Glutamatergic neuron (in vitro differentiated cells): ENCODE results near the gene C1orf185. TPM values are rescaled to one million over a fixed set of nuclear protein-coding genes. Genes with fewer than 3 reads are reported as not detected.
"Not testable (repeated sequence)": the region's sequence is repeated elsewhere in the genome, so short reads cannot be mapped to it uniquely, and the experiment has no call there.

Source experiments
- DNase-seq: peaks from one replicate; pipeline ENCODE4 v3.0.0; 2022
- H3K27ac Mint-ChIP-seq: one replicate; pipeline ENCODE4 v1.8.0; 2020; ENCODE audit warnings: mild to moderate bottlenecking, mixed read lengths, inconsistent platforms; ENCODE audit not compliant: unreplicated experiment
- H3K27me3 Mint-ChIP-seq: one replicate; pipeline ENCODE4 v1.8.0; 2020; ENCODE audit warnings: mild to moderate bottlenecking, moderate library complexity, mixed read lengths, inconsistent platforms; ENCODE audit not compliant: unreplicated experiment
- H3K36me3 Mint-ChIP-seq: one replicate; pipeline ENCODE4 v1.8.0; 2020; ENCODE audit warnings: mild to moderate bottlenecking, mixed read lengths, inconsistent platforms; ENCODE audit not compliant: unreplicated experiment
- H3K4me1 Mint-ChIP-seq: one replicate; pipeline ENCODE4 v1.8.0; 2020; ENCODE audit warnings: mild to moderate bottlenecking, low read depth, mixed read lengths, inconsistent platforms; ENCODE audit not compliant: unreplicated experiment
- H3K4me3 Mint-ChIP-seq: one replicate; pipeline ENCODE4 v1.8.0; 2020; ENCODE audit warnings: mild to moderate bottlenecking, mixed read lengths, inconsistent platforms; ENCODE audit not compliant: unreplicated experiment
- H3K9me3 Mint-ChIP-seq: one replicate; pipeline ENCODE4 v1.8.0; 2020; ENCODE audit warnings: mild to moderate bottlenecking, moderate library complexity, mixed read lengths, inconsistent platforms; ENCODE audit not compliant: unreplicated experiment
- CTCF ChIP-seq: fragments of 200-600 bp; sonication (generic); IDR thresholded peaks from one replicate; pipeline ENCODE4 v1.5.0; 2021; ENCODE audit not compliant: partially characterized antibody, unreplicated experiment
- total RNA-seq: library from RNA; stranded (reverse); fragmentation: NEBNext Ultra II Directional; extraction: Animal tissue kit (Norgen Biotek cat#: 25700); gene quantifications from one replicate; pipeline ENCODE4 v1.2.1, GENCODE V29; 2021; ENCODE audit not compliant: unreplicated experiment

Gene C1orf185
- total RNA-seq, 1 donor from 2014 or later, result not detected

DNA sequence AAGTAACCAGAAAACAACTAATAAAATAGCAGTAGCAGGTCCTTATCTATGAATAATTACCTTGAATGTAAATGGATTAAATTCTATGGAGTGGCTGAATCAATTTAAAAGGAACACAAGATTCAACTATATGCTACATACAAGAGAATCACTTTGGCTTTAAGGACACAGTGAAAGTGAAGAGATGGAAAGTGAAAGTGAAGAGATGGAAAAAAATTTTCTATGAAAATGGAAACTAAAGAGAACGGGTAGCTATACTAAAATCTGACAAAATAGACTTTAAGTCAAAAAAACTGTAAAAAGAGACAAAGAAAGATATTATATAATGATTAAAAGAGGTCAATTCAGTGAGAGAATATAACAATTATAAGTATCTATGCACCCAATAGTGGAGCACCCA, 54.7 kb downstream of the C1orf185 start:
- DNase-seq, result no peak
- H3K36me3 Mint-ChIP-seq, result peaks cover 5% of the 10 kb centered on the region

GRCh38 chr1:51157395-51157794, 55.4 kb downstream of the C1orf185 start:
- peaks cover 5% of the 10 kb centered on the region for H3K36me3 Mint-ChIP-seq
- H3K27ac Mint-ChIP-seq, result no peak overlapping the region

More for the DNA sequence above, 54.7 kb downstream of the C1orf185 start:
- no peaks in the 10 kb centered on the region for H3K9me3 Mint-ChIP-seq
- H3K4me1 Mint-ChIP-seq, result no peaks in the 10 kb centered on the region
- TF ChIP-seq CTCF, result no peak
- H3K27ac Mint-ChIP-seq, result no peak overlapping the region
- no peak overlapping the region for H3K4me3 Mint-ChIP-seq
- no peaks in the 10 kb centered on the region for H3K27me3 Mint-ChIP-seq

DNA sequence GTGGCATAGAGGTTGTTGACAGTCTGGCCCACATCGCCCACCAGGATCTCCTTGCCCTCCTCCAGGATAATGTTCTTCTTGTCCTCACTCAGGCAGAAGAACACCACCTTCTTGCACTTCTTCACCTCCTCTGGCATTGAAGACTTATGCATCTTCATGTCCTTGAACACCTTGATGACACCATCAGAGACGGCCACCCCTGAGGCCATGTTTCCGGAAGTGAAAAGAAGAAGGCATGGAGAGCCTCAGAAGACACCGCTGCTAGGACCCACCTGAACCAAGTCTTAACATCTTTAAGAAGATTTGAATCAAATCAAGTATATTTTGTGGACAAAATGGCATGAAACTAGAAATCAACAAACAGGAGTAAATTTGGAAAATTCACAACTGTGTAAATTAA, 56.2 kb downstream of the C1orf185 start:
- H3K27ac Mint-ChIP-seq, result no peak overlapping the region

More at GRCh38 chr1:51157395-51157794, 55.4 kb downstream of the C1orf185 start:
- Mint-ChIP-seq H3K27me3 (no peaks in the 10 kb centered on the region), H3K4me1 (no peaks in the 10 kb centered on the region), H3K4me3 (no peak overlapping the region), H3K9me3 (no peaks in the 10 kb centered on the region)
- TF ChIP-seq CTCF, result no peak
- no peak for DNase-seq

DNA sequence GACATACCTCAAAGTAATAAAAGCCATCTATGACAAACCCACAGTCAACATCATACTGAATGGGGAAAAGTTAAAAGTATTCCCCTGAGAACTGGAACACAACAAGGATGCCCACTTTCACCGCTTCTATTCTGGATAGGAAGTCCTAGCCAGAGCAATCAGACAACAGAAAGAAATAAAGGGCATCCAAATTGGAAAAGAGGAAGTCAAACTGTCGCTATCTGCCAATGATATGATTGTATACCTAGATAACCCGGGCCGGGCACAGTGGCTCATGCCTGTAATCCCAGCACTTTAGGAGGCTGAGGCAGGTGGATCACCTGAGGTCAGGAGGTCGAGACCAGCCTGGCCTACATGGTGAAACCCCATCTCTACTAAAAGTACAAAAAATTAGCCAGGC, 60.5 kb downstream of the C1orf185 start:
- H3K4me3 Mint-ChIP-seq, H3K27me3 Mint-ChIP-seq, DNase-seq, H3K9me3 Mint-ChIP-seq, H3K4me1 Mint-ChIP-seq, H3K36me3 Mint-ChIP-seq, H3K27ac Mint-ChIP-seq: not testable (repeated sequence)

More for the DNA sequence above, 56.2 kb downstream of the C1orf185 start:
- H3K9me3 Mint-ChIP-seq, result peaks cover 2% of the 10 kb centered on the region
- no peaks in the 10 kb centered on the region for H3K4me1 Mint-ChIP-seq
- no peak for TF ChIP-seq CTCF
- no peaks in the 10 kb centered on the region for H3K27me3 Mint-ChIP-seq
- H3K36me3 Mint-ChIP-seq, result peaks cover 5% of the 10 kb centered on the region
- no peak overlapping the region for H3K4me3 Mint-ChIP-seq
- DNase-seq, result no peak

GRCh38 chr1:51165540-51165939, 63.5 kb downstream of the C1orf185 start:
- no peak for TF ChIP-seq CTCF
- Mint-ChIP-seq H3K36me3 (no peaks in the 10 kb centered on the region), H3K4me1 (no peaks in the 10 kb centered on the region), H3K27me3 (no peaks in the 10 kb centered on the region), H3K27ac (no peak overlapping the region), H3K9me3 (peaks cover 2% of the 10 kb centered on the region), H3K4me3 (no peak overlapping the region)
- DNase-seq, result no peak

GRCh38 chr1:51168266-51168845, 66.3 kb downstream of the C1orf185 start:
- Mint-ChIP-seq H3K9me3 (no peaks in the 10 kb centered on the region), H3K36me3 (no peaks in the 10 kb centered on the region), H3K4me1 (no peaks in the 10 kb centered on the region), H3K27ac (no peak overlapping the region), H3K27me3 (no peaks in the 10 kb centered on the region), H3K4me3 (no peak overlapping the region)
- TF ChIP-seq CTCF, result no peak
- DNase-seq, result no peak
